GM15510 (cell line): ENCODE results near the gene IFITM10.

ENCODE experiments used
- POLR2A ChIP-seq: IDR thresholded peaks from 3 replicates; pipeline ENCODE4 v1.6.1; 2011; ENCODE audit warnings: borderline replicate concordance; ENCODE audit not compliant: insufficient read length; ENCODE audit errors: extremely low read depth

Gene IFITM10

DNA sequence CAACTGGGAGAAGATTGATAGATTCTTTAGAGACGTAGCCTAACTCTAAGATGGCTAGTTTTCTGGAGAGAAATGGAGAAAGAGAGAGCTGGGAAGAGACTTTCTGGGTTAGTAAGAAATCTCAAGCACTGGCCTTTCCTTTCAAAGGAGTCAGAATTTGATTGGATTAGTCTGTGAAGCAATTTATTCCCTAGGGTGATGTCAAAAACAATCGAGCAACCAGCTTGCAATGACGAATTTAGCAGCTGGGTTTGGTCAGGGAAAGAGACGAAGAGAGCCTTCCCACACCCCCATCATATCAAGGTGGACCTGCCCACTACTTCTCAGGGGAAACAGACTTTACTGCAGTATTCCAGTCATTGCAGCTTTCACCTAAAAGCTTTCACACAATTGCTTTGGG lies 42.6 kb downstream of the IFITM10 start:
- no peak for TF ChIP-seq POLR2A

DNA sequence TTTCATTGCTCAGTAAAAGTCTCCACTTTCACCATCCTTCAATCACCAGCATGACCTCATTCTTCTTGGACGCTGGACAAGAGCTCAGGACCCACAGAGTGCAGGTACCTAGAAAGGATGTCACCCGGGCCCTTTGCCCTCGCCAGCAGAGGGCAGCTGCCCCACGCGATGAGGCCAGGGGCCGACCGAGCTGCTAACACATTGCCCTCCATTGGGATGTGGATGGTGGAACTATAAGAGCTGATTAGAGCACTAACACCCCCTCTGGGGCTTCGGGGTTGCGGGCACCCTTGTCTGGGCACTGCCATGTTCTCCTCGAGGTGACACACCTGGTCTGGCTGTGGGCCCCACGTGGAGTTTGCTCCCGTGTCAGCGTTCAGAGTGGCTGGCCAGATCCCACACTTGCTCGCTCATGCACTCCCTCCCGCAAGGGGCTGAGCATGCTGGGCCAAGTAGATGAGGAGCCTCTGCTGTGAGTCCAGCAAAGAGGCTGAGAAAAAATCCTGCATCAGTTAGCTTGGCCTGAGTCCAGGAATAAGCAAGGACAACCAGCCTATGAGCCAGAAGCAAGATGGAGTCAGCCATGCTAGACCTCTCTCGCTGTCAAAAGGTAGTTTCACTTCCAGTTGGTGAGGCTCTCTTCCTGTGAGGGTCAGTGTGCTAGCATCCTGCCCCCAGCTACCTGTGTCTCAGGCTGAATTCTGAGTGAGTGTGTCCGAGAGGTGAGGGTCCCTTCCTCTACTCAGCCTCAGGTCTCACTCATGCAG lies 43.6 kb downstream of the IFITM10 start:
- TF ChIP-seq POLR2A: no peak

DNA sequence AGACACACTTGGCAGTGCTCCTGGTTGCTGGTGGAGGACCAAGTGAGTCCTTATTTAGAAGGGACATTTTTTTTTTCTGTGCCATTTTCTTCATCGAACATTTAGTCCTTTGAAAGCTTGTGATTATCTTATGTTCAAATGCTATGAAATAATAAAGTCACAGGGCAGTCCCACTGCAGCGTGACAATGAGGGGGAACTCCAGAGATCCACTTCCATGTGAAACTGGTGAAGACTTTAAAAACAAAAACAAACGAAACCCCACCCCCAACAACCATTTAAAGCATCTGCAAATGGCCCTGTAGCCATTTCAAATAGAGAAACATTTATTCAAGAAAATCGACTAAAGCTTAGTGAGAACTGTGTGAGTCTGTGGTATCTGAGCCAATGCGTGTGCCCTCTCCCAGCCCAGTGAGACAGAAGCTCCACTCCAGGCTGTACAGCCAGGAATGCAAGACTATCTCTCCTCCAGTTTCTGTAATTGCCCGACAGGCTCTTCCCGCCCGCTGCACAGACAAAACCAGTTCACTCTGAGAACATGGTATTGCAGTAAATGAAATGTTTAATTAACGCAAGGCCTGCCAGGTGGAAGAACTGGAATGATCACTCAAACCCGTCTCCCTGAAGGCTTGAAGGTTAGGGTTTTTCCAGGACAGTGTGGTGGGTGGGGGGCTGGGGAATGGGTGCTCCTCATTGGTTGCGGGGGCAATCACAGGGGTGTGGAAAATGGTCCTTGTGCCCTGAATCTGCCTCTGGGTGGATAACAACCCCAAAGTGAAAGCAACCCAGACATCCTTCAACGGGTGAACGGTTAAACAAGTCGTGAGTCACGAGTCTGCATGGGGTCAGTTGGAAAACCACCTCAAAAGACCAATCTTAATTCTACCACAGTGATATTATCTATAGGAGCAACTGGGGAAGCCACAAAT lies 45.0 kb downstream of the IFITM10 start:
- no peak for TF ChIP-seq POLR2A

DNA sequence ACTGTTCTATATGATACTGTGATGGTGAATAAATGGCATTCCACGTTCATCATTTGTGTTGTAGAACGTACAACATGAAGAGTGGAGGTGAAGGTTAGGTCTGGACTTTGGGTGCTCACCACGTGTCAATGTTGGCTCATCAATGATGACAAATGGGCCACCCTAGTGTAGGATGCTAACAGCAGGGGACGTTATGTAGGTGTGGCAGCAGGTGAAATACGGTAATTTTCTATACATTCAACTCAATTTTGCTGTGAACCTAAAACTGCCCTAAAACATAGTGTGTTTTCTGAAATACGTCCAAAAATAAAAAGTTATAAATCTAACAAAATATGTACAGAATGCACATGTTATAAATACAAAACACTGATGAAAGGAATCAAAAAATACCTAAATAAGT lies 47.2 kb downstream of the IFITM10 start:
- TF ChIP-seq POLR2A: no peak

DNA sequence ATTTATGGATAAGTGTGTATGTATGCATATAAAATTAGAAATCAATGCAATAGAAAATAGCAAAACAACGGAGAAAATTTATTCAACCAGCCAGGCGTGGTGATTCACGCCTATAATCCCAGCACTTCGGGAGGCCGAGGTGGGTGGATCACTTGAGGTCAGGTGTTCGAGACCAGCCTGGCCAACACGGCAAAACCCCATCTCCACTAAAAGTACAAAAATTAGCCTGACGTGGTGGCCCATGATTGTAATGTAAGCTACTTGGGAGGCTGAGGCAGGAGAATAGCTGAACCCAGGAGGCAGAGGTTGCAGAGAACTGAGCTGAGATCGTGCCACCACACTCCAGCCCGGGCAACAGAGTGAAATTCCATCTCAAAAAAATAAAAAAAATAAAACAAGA lies 47.9 kb downstream of the IFITM10 start:
- TF ChIP-seq POLR2A: no peak

DNA sequence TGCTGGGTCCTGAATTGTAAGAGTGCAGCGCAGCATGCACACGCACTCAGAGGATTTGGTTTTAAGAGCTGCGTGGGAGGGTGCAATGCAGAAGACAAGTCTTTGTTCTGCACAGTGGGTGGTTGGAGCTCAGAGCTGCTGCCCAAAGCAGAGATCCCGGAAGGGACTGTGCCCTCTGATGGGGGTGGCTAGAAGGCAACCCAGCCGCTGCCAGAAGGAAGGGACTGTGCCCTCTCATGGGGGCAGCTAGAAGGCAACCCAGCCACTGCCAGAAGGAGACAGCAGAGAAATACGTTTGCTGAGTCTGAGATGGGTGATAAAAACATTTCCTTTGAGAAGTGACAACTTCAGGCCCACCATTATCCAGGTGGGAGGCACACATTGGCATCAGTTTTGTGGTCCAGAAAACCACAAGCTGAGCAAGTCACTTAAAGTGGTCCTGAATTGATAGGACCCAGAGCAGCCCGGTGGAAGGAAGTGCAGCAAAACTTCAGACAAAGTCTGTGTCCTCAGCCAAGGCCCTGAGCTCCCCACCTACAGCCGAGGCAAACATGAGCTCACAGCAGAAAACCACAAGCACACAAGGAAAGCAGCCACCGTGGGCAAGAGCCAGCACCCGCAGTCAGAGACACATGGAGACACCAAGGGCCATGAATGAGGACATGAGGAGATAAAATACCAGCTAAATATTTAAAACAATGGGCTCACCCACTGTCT lies 49.1 kb downstream of the IFITM10 start:
- no peak for TF ChIP-seq POLR2A

DNA sequence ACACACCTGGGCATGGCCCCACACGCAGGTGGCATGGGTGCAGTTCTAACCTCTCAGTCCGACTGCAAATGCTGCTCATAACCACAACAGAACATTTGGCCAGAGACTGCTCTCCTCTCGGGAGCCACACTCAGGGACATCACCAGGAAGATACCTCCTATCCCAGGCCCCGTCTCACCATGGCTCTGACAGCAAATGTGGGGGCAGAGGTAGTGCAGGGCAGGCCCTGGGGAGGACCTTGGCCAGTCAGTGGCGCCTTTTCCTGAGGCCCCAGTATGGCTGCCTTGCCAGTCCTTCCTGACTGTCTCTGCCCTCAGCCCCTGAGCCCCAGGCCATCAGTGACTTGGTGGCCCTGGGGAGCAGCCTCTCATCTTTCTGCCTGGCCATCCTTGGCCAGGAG lies 50.6 kb downstream of the IFITM10 start:
- TF ChIP-seq POLR2A: no peak

DNA sequence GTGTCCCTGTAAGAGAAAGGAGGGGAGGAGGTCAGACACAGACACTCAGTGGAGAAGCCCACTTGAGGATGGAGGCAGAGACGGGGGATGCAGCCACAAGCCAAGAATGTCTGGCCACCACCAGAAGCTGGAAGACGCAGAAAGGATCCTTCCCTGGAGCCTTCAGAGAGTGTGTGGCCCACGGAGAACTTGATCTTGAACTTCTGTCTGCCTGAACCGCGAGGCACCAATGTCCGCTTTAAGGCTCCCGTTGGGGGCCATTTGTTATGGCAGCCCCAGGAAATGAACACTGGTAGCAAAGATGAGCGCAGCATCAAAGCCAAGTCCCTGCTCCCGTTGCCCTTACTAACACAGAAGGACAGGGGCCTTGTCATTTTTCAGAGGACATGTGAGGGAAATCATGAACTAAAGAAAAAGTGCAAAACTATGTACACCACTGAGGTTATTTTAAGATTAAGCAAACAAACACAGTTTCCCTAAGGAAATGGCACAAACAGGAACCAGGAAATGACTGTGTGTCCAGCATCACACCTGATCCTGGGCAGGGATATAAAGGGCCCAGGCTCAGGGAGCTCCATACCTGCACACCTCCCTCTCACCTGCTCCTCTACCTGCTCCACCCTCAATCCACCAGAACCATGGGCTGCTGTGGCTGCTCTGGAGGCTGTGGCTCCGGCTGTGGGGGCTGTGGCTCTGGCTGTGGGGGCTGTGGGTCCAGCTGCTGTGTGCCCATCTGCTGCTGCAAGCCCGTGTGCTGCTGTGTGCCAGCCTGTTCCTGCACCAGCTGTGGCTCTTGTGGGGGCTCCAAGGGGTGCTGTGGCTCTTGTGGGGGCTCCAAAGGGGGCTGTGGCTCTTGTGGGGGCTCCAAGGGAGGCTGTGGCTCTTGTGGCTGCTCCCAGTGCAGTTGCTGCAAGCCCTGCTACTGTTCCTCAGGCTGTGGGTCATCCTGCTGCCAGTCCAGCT lies 53.5 kb downstream of the IFITM10 start, which contains the start of gene KRTAP5-6:
TSS of gene KRTAP5-6 (plus strand) at position 588 of the 963 bp plus-strand sequence. CDS start at position 639, 51 bp downstream.
- no peak for TF ChIP-seq POLR2A

DNA sequence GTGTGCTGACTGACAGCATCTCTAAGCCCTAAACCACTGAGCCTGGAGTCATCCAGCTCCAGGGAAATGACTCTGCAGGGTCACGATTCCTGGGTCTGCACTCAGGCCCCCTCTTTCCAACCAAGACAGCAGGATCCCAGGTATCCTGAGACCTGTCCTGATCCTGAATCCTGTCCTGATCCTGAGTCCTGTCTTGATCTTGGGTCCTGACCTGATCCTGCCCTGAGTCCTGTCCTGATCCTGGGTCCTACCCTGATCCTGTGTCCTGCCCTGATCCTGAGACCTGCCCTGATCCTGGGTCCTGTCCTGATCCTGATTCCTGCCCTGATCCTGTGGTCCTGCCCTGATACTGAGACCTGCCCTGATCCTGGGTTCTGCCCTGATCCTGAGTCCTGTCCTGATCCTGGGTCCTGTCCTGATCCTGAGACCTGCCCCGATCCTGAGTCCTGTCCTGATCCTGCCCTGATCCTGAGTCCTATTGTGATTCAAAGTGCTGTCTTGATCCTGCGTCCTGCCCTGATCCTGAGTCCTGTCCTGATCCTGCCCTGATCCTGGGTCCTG lies 54.8 kb downstream of the IFITM10 start:
- no peak for TF ChIP-seq POLR2A

DNA sequence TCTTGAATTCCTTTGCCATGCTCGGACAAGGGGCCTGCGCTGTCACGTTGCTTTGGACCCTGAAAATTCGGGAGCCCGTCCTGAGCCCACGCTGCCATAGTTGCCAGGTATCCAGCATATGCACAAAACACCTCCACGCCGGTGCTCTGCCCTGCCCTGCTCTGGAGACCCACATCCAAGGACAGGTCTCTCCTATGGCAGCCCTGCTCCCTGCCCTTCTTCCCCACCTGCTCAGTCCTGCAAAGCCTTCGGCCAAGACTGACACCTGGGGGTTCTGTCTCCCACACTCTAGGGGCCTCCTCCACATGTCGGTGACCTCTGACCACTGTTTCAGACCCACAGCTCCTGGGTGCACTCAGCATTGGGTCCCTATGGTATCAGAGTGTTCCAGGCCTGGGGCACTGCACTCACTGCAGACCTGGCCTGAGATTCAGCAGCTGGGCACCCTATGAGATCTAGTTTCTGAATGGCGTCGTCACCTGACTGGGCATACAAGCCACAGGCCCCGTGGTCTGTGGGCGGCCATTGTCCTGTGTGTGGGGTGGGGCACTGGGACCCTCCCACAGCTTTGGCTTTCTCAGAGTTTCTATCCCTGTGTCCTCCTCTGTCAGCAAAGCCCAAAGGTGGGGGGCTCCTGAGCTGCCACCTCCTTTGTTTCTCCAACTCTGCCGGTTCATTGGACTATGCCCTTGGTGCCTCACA lies 55.4 kb downstream of the IFITM10 start:
- no peak for TF ChIP-seq POLR2A

DNA sequence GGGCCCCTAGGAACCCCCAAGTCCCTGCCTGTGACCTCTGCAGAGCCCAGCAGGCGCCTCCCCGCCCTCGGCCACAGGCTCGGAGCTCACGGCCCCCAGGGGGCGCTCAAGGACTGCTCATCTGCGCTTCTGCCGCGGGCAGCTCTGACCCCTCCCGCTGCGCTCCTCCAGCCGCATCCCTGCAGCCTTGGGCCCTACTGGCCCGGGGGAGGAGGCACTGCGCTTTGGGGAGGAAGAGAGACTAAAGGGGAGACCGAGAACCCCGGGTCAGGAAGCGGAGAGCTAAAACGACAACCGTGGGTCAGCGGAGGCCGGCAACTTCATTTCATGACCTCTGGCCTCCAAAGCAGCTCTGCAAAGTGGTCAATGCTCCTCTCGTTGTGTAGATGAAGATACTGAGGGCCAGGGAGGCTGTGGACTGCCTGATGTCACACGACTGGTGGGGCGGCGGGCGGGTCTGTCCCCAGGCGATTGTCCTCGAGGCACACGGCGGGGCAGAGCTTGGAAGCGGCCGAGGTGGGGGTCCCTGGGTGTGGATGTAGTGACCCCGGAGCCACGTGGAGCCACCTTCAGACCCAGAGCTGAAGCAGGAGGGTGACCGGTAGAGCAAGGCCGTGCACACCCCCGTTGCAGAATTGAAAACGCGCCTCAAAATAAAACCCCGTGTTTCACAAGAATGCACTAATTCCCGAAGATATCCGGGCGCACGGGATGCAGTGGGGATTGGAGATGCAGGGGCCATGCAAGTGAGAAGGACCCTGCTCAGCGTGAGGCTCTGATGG lies 56.1 kb downstream of the IFITM10 start:
- TF ChIP-seq POLR2A: no peak
